H1 (cell line): ENCODE measurements around the gene GJB4. TPM values are rescaled to one million over a fixed set of nuclear protein-coding genes. Genes with fewer than 3 reads are reported as not detected.

Experiments used
- CTCF ChIA-PET: fragments of 300-600 bp; sonication (Branson Sonifier 250); formaldehyde crosslinking; loops from one replicate; lab custom pipeline; 2021; ENCODE audit not compliant: partially characterized antibody; lab: Charles Lee
- POLR2A ChIA-PET: fragments of 300-600 bp; sonication (Branson Sonifier 250); formaldehyde crosslinking; loops from one replicate; lab custom pipeline; 2021; ENCODE audit warnings: inconsistent platforms; ENCODE audit not compliant: partially characterized antibody; lab: Charles Lee
- DNase-seq, 2 experiments: peaks; one replicate each; pipeline versions ENCODE4 v3.0.0 to v3.0.0-alpha.2; 2010 to 2022; ENCODE audit warnings: low spot score in 2 of 2, low read depth in 1 of 2, mixed read lengths in 1 of 2
- FAIRE-seq: peaks from 2 replicates; lab custom pipeline; 2011; peaks lifted over from hg19 to GRCh38; lab: Jason Lieb, UNC
- H2AFZ ChIP-seq: 2 replicates; pipeline ENCODE4 v1.8.1; 2012; ENCODE audit warnings: low read length, inconsistent platforms
- H2AK5ac ChIP-seq: 2 replicates; pipeline ENCODE4 v1.6.1; 2013; ENCODE audit warnings: low read depth, low read length
- H2BK120ac ChIP-seq: replicated peaks from 2 replicates; pipeline ENCODE3; 2013; ENCODE audit warnings: low read depth, low read length, inconsistent platforms
- H2BK12ac ChIP-seq: 2 replicates; pipeline ENCODE4 v1.6.1; 2013; ENCODE audit warnings: low read depth, low read length
- H2BK15ac ChIP-seq: 2 replicates; pipeline ENCODE4 v1.6.1; 2013; ENCODE audit warnings: low read length
- H2BK20ac ChIP-seq: 2 replicates; pipeline ENCODE4 v1.6.1; 2013; ENCODE audit warnings: low read length
- H2BK5ac ChIP-seq: 2 replicates; pipeline ENCODE4 v1.6.1; 2013; ENCODE audit warnings: low read depth, low read length
- H3K14ac ChIP-seq: 2 replicates; pipeline ENCODE4 v1.6.1; 2013; ENCODE audit warnings: inconsistent platforms; ENCODE audit not compliant: insufficient read length
- H3K18ac ChIP-seq: 2 replicates; pipeline ENCODE4 v1.6.1; 2013; ENCODE audit warnings: low read length; ENCODE audit errors: extremely low read depth
- H3K23ac ChIP-seq: 2 replicates; pipeline ENCODE4 v1.6.1; 2013; ENCODE audit warnings: inconsistent platforms; ENCODE audit not compliant: insufficient read length
- H3K23me2 ChIP-seq: 2 replicates; pipeline ENCODE4 v1.6.1; 2013; ENCODE audit warnings: low read depth, low read length
- H3K27ac ChIP-seq: 2 replicates; pipeline ENCODE4 v1.6.1; 2011; ENCODE audit warnings: low read depth, low read length, inconsistent platforms
- H3K27me3 ChIP-seq, 4 experiments: replicated peaks in 1 of 4; 1 replicate in 1 of 4; 2 replicates in 3 of 4; pipeline versions ENCODE4 v1.6.1 to v1.8.1; 2011 to 2013; ENCODE audit warnings: low read length in 3 of 4, mild to moderate bottlenecking in 3 of 4, inconsistent platforms in 2 of 4, mixed read lengths in 2 of 4, moderate library complexity in 1 of 4; ENCODE audit not compliant: control insufficient read depth in 3 of 4, insufficient read depth in 3 of 4; ENCODE audit errors: extremely low read depth in 1 of 4
- H3K36me3 ChIP-seq, 4 experiments: 2 replicates each; pipeline versions ENCODE4 v1.6.1 to v1.8.1; 2011 to 2013; ENCODE audit warnings: mild to moderate bottlenecking in 4 of 4, low read length in 3 of 4, moderate library complexity in 2 of 4, control low read depth in 1 of 4, inconsistent platforms in 1 of 4; ENCODE audit not compliant: insufficient read depth in 4 of 4, control insufficient read depth in 2 of 4
- H3K4ac ChIP-seq: replicated peaks from 2 replicates; pipeline ENCODE3; 2013; ENCODE audit warnings: low read length, low read depth, mixed read lengths, inconsistent platforms; ENCODE audit not compliant: insufficient read length
- H3K4me1 ChIP-seq, 4 experiments: replicated peaks in 1 of 4; 1 replicate in 1 of 4; 2 replicates in 3 of 4; pipeline versions ENCODE4 v1.6.1 to v1.8.1; 2011 to 2013; ENCODE audit warnings: low read length in 3 of 4, inconsistent platforms in 2 of 4, mixed read lengths in 1 of 4; ENCODE audit not compliant: insufficient read depth in 4 of 4, control insufficient read depth in 3 of 4
- H3K4me2 ChIP-seq, 2 experiments: 2 replicates each; pipeline versions ENCODE4 v1.6.1 to v1.8.1; 2011 to 2013; ENCODE audit warnings: low read depth in 2 of 2, low read length in 2 of 2, control low read depth in 1 of 2, inconsistent platforms in 1 of 2, mild to moderate bottlenecking in 1 of 2; ENCODE audit not compliant: insufficient read depth in 1 of 2
- H3K4me3 ChIP-seq, 4 experiments: fragments of 200-600, 300-600 bp in 1 of 4; sonication (generic), shearing (Covaris generic), sonication (Bioruptor Twin) in 1 of 4; 2 replicates each; pipeline versions ENCODE4 v1.5.1 to v1.8.1; 2011 to 2016; ENCODE audit warnings: low read length in 4 of 4, low read depth in 3 of 4, control low read depth in 2 of 4, inconsistent platforms in 2 of 4, mild to moderate bottlenecking in 2 of 4, mixed read lengths in 1 of 4, moderate library complexity in 1 of 4; ENCODE audit not compliant: insufficient read depth in 2 of 4; ENCODE audit errors: extremely low read depth in 1 of 4
- H3K56ac ChIP-seq: replicated peaks from 2 replicates; pipeline ENCODE3; 2013; ENCODE audit warnings: low read depth, mild to moderate bottlenecking, mixed read lengths, low read length, inconsistent platforms; ENCODE audit not compliant: insufficient read length
- H3K79me1 ChIP-seq: 2 replicates; pipeline ENCODE4 v1.6.1; 2013; ENCODE audit warnings: low read depth, low read length, control low read depth
- H3K79me2 ChIP-seq, 2 experiments: 2 replicates each; pipeline versions ENCODE4 v1.6.1 to v1.8.1; 2012 to 2013; ENCODE audit warnings: low read length in 2 of 2, mild to moderate bottlenecking in 2 of 2, inconsistent platforms in 1 of 2; ENCODE audit not compliant: insufficient read depth in 2 of 2, control insufficient read depth in 1 of 2
- H3K9ac ChIP-seq, 4 experiments: replicated peaks in 1 of 4; 1 replicate in 1 of 4; 2 replicates in 3 of 4; pipeline versions ENCODE4 v1.6.1 to v1.8.1; 2011 to 2013; ENCODE audit warnings: low read depth in 3 of 4, low read length in 3 of 4, control low read depth in 2 of 4, mild to moderate bottlenecking in 2 of 4, moderate library complexity in 2 of 4, inconsistent platforms in 1 of 4; ENCODE audit errors: extremely low read depth in 1 of 4
- H3K9me3 ChIP-seq, 2 experiments: 2 replicates each; pipeline versions ENCODE4 v1.6.1 to v1.8.1; 2012 to 2013; ENCODE audit warnings: mild to moderate bottlenecking in 2 of 2, moderate library complexity in 2 of 2, control low read depth in 1 of 2, inconsistent platforms in 1 of 2, low read depth in 1 of 2, low read length in 1 of 2, mixed read lengths in 1 of 2; ENCODE audit not compliant: insufficient read depth in 2 of 2
- H4K20me1 ChIP-seq, 2 experiments: replicated peaks in 1 of 2; 2 replicates each; pipeline versions ENCODE3 to v1.8.1; 2011 to 2013; ENCODE audit warnings: inconsistent platforms in 2 of 2, low read length in 2 of 2, mild to moderate bottlenecking in 1 of 2; ENCODE audit not compliant: insufficient read depth in 2 of 2, control insufficient read depth in 1 of 2
- H4K5ac ChIP-seq: 2 replicates; pipeline ENCODE4 v1.6.1; 2013; ENCODE audit warnings: low read length, low read depth, mixed read lengths, inconsistent platforms; ENCODE audit not compliant: insufficient read length
- H4K8ac ChIP-seq: 2 replicates; pipeline ENCODE4 v1.8.0; 2013; ENCODE audit warnings: mild to moderate bottlenecking, moderate library complexity, low read length, inconsistent platforms; ENCODE audit not compliant: insufficient read depth; ENCODE audit errors: extremely low read depth
- H4K91ac ChIP-seq: replicated peaks from 2 replicates; pipeline ENCODE3; 2013; ENCODE audit warnings: low read length, mixed read lengths, inconsistent platforms; ENCODE audit not compliant: insufficient read length
- BCL11A ChIP-seq, 2 experiments: IDR thresholded peaks; one replicate each; pipeline ENCODE4 v1.6.1; 2011; ENCODE audit warnings: low read depth in 2 of 2, low read length in 2 of 2, mild to moderate bottlenecking in 2 of 2
- BRCA1 ChIP-seq: IDR thresholded peaks from 2 replicates; pipeline ENCODE4 v1.6.1; 2012; ENCODE audit warnings: low read depth, low read length, improper control_type of control experiment
- CHD1 ChIP-seq: IDR thresholded peaks from 2 replicates; pipeline ENCODE4 v1.6.1; 2012; ENCODE audit warnings: low read depth, low read length, improper control_type of control experiment
- CREB1 ChIP-seq: IDR thresholded peaks from 2 replicates; pipeline ENCODE4 v1.6.1; 2012; ENCODE audit warnings: inconsistent platforms
- EGR1 ChIP-seq: IDR thresholded peaks from 2 replicates; pipeline ENCODE4 v1.6.1; 2011; ENCODE audit warnings: low read depth, low read length, borderline replicate concordance
- GABPA ChIP-seq: IDR thresholded peaks from 2 replicates; pipeline ENCODE4 v1.6.1; 2011; ENCODE audit warnings: mild to moderate bottlenecking, low read length, moderate library complexity, borderline replicate concordance; ENCODE audit not compliant: insufficient read depth
- GTF2F1 ChIP-seq: IDR thresholded peaks from 2 replicates; pipeline ENCODE4 v1.6.1; 2012; ENCODE audit warnings: low read depth, low read length, improper control_type of control experiment, borderline replicate concordance
- KDM1A ChIP-seq: fragments of 200-600, 300-600 bp; sonication (generic); IDR thresholded peaks from 2 replicates; pipeline ENCODE4 v1.7.1; 2016; ENCODE audit warnings: mild to moderate bottlenecking, low read length, borderline replicate concordance
- KDM5A ChIP-seq: fragments of 200-600 bp; IDR thresholded peaks from 2 replicates; pipeline ENCODE4 v1.7.1; 2012; ENCODE audit warnings: mild to moderate bottlenecking, low read length, inconsistent platforms, mixed read lengths
- POLR2AphosphoS5 ChIP-seq: IDR thresholded peaks from 2 replicates; pipeline ENCODE4 v1.6.1; 2011; ENCODE audit warnings: low read depth, low read length
- RXRA ChIP-seq: IDR thresholded peaks from 2 replicates; pipeline ENCODE4 v1.6.1; 2011; ENCODE audit warnings: low read depth, mild to moderate bottlenecking, low read length, moderate library complexity; ENCODE audit not compliant: insufficient read depth
- SIN3A ChIP-seq, 2 experiments: IDR thresholded peaks in 1 of 2; conservative IDR thresholded peaks in 1 of 2; 2 replicates each; pipeline ENCODE4 v1.6.1; 2011 to 2012; ENCODE audit warnings: low read length in 2 of 2, improper control_type of control experiment in 1 of 2, low read depth in 1 of 2, mild to moderate bottlenecking in 1 of 2
- TCF12 ChIP-seq: IDR thresholded peaks from 2 replicates; pipeline ENCODE4 v1.6.1; 2011; ENCODE audit warnings: low read depth, mild to moderate bottlenecking, low read length
- USF2 ChIP-seq: IDR thresholded peaks from 2 replicates; pipeline ENCODE4 v1.6.1; 2011; ENCODE audit warnings: low read length, improper control_type of control experiment
- WGBS, 2 experiments: shearing (Covaris generic) in 1 of 2; methylation state at CpG; one replicate each; pipeline versions ENCODE4 v1.1.6 to v1.1.7; 2013 to 2015; ENCODE audit warnings: low lambda C conversion rate in 2 of 2, mixed read lengths in 2 of 2, inconsistent platforms in 1 of 2, low coverage in 1 of 2, missing lambda C conversion rate in 1 of 2; ENCODE audit not compliant: insufficient replicate concordance in 2 of 2, insufficient coverage in 1 of 2, insufficient read length in 1 of 2; ENCODE audit errors: extremely low coverage in 1 of 2, missing lambda C conversion rate in 1 of 2; 5-methylcytosine and 5-hydroxymethylcytosine counted together
- polyA plus RNA-seq, 7 experiments: library from polyadenylated mRNA; depleted of rRNA in 3 of 7; stranded (reverse) in 5 of 7; unstranded in 2 of 7; fragments of >200 nt in 5 of 7; fragments of 200-250 nt in 2 of 7; gene quantifications; 1 replicate in 5 of 7; 2 replicates in 1 of 7; 4 replicates in 1 of 7; pipeline versions ENCODE4 v1.2.1 to v1.2.3, GENCODE V29; 2011 to 2013; ENCODE audit warnings: missing spikeins in 2 of 7, mixed read lengths in 2 of 7
- total RNA-seq: library from RNA; stranded (reverse); fragmentation: NEBNext Ultra II Directional; extraction: Animal tissue kit (Norgen Biotek cat#: 25700); gene quantifications from 2 replicates; pipeline ENCODE4 v1.2.1, GENCODE V29; 2021

The GJB4 gene
- total and polyA plus RNA-seq, 2 of the 8 experiments (the other 6 are each of a cell fraction or from before 2014, with no cell fraction given), result 0.20 to 0.41 TPM

GRCh38 chr1:34803770-34804169 is 44.2 kb downstream of the GJB4 start:
- POLR2A ChIA-PET, result interaction anchor here (1.6 kb wide), 1 partner anchor 32 kb away, joined by 3 read pairs; no protein-coding TSS in a partner anchor
- 92% methylated on average over 3 of the region's 3 CpGs; no CpG with 5 or more reads in 1 of the 2 experiments for WGBS, 2 experiments
- no peak for FAIRE-seq
- TF ChIP-seq POLR2AphosphoS5 (no peak), GTF2F1 (no peak), BCL11A (IDR thresholded peaks at IDR 0.05; ENCODE audit: low read depth in 2 of 2, low read length in 2 of 2) (no peak), USF2 (no peak), KDM5A (no peak), CHD1 (no peak), TCF12 (no peak), GABPA (no peak), RXRA (no peak), BRCA1 (no peak), KDM1A (no peak), CREB1 (no peak), EGR1 (no peak), SIN3A (conservative IDR thresholded peaks at IDR 0.05 in 1 of 2, IDR thresholded peaks at IDR 0.05 in 1 of 2; ENCODE audit: low read depth in 1 of 2, low read length in 2 of 2) (no peak)

More at GRCh38 chr1:34803770-34804169, 44.2 kb downstream of the GJB4 start:
- Histone ChIP-seq H2BK12ac (no peak overlapping the region), H3K4me3 (no peak overlapping the region), H3K14ac (no peak overlapping the region), H3K27ac (no peak overlapping the region), H3K18ac (no peak overlapping the region), H3K56ac (no peak overlapping the region), H2BK5ac (no peak overlapping the region), H2AFZ (no peak overlapping the region), H2BK120ac (no peak overlapping the region), H3K4ac (no peak overlapping the region), H3K27me3 (no peaks in the 10 kb centered on the region), H3K79me1 (no peaks in the 10 kb centered on the region), H3K9me3 (no peaks in the 10 kb centered on the region), H4K8ac (no peak overlapping the region), H3K4me1 (no peaks in the 10 kb centered on the region), H4K5ac (no peak overlapping the region), H3K23me2 (no peaks in the 10 kb centered on the region), H2AK5ac (no peak overlapping the region), H3K9ac (no peak overlapping the region), H3K23ac (no peak overlapping the region), H2BK15ac (no peak overlapping the region), H3K4me2 (no peak overlapping the region), H4K91ac (no peak overlapping the region), H4K20me1 (no peaks in the 10 kb centered on the region), H2BK20ac (no peak overlapping the region), H3K36me3 (no peaks in the 10 kb centered on the region), H3K79me2 (no peaks in the 10 kb centered on the region)
- no peak for DNase-seq
- CTCF ChIA-PET, result interaction anchor here (0.7 to 4.0 kb wide), 5 partner anchors 16 to 49 kb away, joined by 3 to 19 read pairs (median 5); no protein-coding TSS in a partner anchor
